HEK293 (cell line): ENCODE data around the gene EDARADD.

Experiments used
- TRIM28 ChIP-seq: IDR thresholded peaks from 2 replicates; pipeline ENCODE4 v1.6.1; 2011; ENCODE audit warnings: low read length, control low read depth, borderline replicate concordance
- ZNF133 ChIP-seq: fragments of 450-650 bp; formaldehyde crosslinking; IDR thresholded peaks from 2 replicates; pipeline ENCODE4 v1.5.1; 2016; ENCODE audit warnings: missing biosample characterization, missing genetic modification characterization
- ZNF184 ChIP-seq: fragments of 450-650 bp; IDR thresholded peaks from 2 replicates; pipeline ENCODE4 v1.5.1; 2018; ENCODE audit warnings: missing biosample characterization, mild to moderate bottlenecking, missing genetic modification characterization
- ZNF23 ChIP-seq: fragments of 450-650 bp; formaldehyde crosslinking; IDR thresholded peaks from 2 replicates; pipeline ENCODE4 v1.5.1; 2016; ENCODE audit warnings: missing biosample characterization, missing genetic modification characterization, borderline replicate concordance
- ZNF354C ChIP-seq: fragments of 450-650 bp; formaldehyde crosslinking; IDR thresholded peaks from 2 replicates; pipeline ENCODE4 v1.5.1; 2016; ENCODE audit warnings: missing biosample characterization, missing genetic modification characterization, low read depth, borderline replicate concordance
- ZNF555 ChIP-seq: fragments of 450-650 bp; formaldehyde crosslinking; conservative IDR thresholded peaks from 2 replicates; pipeline ENCODE4 v1.5.1; 2017; ENCODE audit warnings: missing biosample characterization, mild to moderate bottlenecking, missing genetic modification characterization, inconsistent platforms
- ZNF785 ChIP-seq: fragments of 450-650 bp; formaldehyde crosslinking; IDR thresholded peaks from 2 replicates; pipeline ENCODE4 v1.5.1; 2016; ENCODE audit warnings: missing biosample characterization, missing genetic modification characterization
- ZSCAN30 ChIP-seq: fragments of 450-650 bp; IDR thresholded peaks from 2 replicates; pipeline ENCODE4 v1.5.1; 2018; ENCODE audit warnings: missing biosample characterization, mild to moderate bottlenecking, missing genetic modification characterization, moderate library complexity
- TF ChIP-seq, protein P1 (sequence below): fragments of 450-650 bp; formaldehyde crosslinking; IDR thresholded peaks from 2 replicates; pipeline ENCODE4 v1.5.1; 2016; ENCODE audit warnings: missing biosample characterization, missing genetic modification characterization
- TF ChIP-seq, protein P2 (sequence below): fragments of 450-650 bp; formaldehyde crosslinking; IDR thresholded peaks from 2 replicates; pipeline ENCODE4 v1.5.1; 2016; ENCODE audit warnings: missing biosample characterization, missing genetic modification characterization
- TF ChIP-seq, protein P3 (sequence below): fragments of 450-650 bp; formaldehyde crosslinking; IDR thresholded peaks from 2 replicates; pipeline ENCODE4 v1.5.1; 2016; ENCODE audit warnings: missing biosample characterization, missing genetic modification characterization
- TF ChIP-seq, protein P4 (sequence below): sonication (generic); formaldehyde crosslinking; IDR thresholded peaks from 2 replicates; pipeline ENCODE4 v1.8.1; 2022; ENCODE audit warnings: mild to moderate bottlenecking, moderate library complexity, missing genetic modification reagents
- TF ChIP-seq, protein P5 (sequence below): IDR thresholded peaks from 2 replicates; pipeline ENCODE4 v1.6.1; 2011; ENCODE audit warnings: mild to moderate bottlenecking, low read depth, low read length, borderline replicate concordance

DNA sequence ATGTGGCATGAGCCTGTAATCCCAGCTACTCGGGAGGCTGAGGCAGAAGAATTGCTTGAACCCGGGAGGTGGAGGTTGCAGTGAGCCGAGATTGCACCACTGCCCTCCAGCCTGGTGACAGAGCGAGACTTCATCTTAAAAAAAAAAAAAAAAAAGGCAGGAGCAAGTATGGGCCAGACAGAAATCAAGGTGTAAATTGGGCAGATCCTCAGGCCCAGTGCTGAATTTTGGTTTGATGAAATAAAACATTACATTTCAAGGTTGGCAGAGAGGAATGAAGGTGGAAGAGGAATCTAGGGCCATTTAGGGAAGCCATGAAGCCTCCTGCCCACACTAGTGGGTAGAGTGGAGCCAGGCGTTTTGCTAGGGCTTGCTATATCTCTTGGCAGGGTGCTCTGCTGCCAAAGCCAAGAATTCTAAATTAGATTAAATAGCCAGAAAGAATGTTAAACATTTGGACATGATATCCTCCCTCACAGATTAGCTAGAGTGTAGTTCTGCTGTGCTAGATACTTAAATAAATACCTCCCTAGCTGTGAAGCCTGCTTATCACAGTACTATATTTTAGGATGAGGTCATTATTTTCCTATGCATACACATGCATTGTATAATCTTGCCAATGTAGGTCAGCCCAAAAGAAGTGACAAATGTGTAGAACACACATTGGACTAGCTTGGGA is 113.1 kb downstream of the EDARADD start:
- TF ChIP-seq ZNF184 (tag by site-specific recombination) (0 out of 2 replicates have a peak, but pooled peaks have one; percentile 46), ZSCAN30 (tag by site-specific recombination) (0 out of 2 replicates have a peak, but pooled peaks have one; percentile 33), ZNF785 (tag by site-specific recombination) (no peak), ZNF354C (tag by site-specific recombination) (no peak), ZNF23 (tag by site-specific recombination) (no peak), TRIM28 (no peak), ZNF555 (tag by site-specific recombination) (no peak), ZNF133 (no peak)
- TF ChIP-seq, protein P1, sequence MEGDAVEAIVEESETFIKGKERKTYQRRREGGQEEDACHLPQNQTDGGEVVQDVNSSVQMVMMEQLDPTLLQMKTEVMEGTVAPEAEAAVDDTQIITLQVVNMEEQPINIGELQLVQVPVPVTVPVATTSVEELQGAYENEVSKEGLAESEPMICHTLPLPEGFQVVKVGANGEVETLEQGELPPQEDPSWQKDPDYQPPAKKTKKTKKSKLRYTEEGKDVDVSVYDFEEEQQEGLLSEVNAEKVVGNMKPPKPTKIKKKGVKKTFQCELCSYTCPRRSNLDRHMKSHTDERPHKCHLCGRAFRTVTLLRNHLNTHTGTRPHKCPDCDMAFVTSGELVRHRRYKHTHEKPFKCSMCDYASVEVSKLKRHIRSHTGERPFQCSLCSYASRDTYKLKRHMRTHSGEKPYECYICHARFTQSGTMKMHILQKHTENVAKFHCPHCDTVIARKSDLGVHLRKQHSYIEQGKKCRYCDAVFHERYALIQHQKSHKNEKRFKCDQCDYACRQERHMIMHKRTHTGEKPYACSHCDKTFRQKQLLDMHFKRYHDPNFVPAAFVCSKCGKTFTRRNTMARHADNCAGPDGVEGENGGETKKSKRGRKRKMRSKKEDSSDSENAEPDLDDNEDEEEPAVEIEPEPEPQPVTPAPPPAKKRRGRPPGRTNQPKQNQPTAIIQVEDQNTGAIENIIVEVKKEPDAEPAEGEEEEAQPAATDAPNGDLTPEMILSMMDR (tag by site-specific recombination) = no peak
- TF ChIP-seq, protein P2, sequence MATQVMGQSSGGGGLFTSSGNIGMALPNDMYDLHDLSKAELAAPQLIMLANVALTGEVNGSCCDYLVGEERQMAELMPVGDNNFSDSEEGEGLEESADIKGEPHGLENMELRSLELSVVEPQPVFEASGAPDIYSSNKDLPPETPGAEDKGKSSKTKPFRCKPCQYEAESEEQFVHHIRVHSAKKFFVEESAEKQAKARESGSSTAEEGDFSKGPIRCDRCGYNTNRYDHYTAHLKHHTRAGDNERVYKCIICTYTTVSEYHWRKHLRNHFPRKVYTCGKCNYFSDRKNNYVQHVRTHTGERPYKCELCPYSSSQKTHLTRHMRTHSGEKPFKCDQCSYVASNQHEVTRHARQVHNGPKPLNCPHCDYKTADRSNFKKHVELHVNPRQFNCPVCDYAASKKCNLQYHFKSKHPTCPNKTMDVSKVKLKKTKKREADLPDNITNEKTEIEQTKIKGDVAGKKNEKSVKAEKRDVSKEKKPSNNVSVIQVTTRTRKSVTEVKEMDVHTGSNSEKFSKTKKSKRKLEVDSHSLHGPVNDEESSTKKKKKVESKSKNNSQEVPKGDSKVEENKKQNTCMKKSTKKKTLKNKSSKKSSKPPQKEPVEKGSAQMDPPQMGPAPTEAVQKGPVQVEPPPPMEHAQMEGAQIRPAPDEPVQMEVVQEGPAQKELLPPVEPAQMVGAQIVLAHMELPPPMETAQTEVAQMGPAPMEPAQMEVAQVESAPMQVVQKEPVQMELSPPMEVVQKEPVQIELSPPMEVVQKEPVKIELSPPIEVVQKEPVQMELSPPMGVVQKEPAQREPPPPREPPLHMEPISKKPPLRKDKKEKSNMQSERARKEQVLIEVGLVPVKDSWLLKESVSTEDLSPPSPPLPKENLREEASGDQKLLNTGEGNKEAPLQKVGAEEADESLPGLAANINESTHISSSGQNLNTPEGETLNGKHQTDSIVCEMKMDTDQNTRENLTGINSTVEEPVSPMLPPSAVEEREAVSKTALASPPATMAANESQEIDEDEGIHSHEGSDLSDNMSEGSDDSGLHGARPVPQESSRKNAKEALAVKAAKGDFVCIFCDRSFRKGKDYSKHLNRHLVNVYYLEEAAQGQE (tag by site-specific recombination) = no peak
- TF ChIP-seq, protein P3, sequence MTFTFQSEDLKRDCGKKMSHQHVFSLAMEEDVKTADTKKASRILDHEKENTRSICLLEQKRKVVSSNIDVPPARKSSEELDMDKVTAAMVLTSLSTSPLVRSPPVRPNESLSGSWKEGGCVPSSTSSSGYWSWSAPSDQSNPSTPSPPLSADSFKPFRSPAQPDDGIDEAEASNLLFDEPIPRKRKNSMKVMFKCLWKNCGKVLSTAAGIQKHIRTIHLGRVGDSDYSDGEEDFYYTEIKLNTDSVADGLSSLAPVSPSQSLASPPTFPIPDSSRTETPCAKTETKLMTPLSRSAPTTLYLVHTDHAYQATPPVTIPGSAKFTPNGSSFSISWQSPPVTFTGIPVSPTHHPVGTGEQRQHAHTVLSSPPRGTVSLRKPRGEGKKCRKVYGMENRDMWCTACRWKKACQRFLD = no peak
- TF ChIP-seq, protein P4, sequence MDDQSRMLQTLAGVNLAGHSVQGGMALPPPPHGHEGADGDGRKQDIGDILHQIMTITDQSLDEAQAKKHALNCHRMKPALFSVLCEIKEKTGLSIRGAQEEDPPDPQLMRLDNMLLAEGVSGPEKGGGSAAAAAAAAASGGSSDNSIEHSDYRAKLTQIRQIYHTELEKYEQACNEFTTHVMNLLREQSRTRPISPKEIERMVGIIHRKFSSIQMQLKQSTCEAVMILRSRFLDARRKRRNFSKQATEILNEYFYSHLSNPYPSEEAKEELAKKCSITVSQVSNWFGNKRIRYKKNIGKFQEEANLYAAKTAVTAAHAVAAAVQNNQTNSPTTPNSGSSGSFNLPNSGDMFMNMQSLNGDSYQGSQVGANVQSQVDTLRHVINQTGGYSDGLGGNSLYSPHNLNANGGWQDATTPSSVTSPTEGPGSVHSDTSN = no peak
- TF ChIP-seq, protein P5, sequence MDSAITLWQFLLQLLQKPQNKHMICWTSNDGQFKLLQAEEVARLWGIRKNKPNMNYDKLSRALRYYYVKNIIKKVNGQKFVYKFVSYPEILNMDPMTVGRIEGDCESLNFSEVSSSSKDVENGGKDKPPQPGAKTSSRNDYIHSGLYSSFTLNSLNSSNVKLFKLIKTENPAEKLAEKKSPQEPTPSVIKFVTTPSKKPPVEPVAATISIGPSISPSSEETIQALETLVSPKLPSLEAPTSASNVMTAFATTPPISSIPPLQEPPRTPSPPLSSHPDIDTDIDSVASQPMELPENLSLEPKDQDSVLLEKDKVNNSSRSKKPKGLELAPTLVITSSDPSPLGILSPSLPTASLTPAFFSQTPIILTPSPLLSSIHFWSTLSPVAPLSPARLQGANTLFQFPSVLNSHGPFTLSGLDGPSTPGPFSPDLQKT = no peak
